IMR-90 (cell line): ENCODE data around the gene SAPCD1. TPM values are rescaled to one million over a fixed set of nuclear protein-coding genes. Genes with fewer than 3 reads are reported as not detected.

Experiments used
- ATAC-seq: fragments of 200-7000 bp; cut with Tn5 transposase; 2 replicates; pipeline ENCODE4 v1.9.1; 2020; ENCODE audit warnings: low read depth, mild to moderate bottlenecking, moderate library complexity
- BruUV-seq: library from RNA; stranded (reverse); fragments of 400-500 nt; replicated peaks from 2 replicates; lab custom pipeline; 2021; lab: Mats Ljungman, UMichigan
- CTCF ChIA-PET: fragments of 300-600 bp; formaldehyde crosslinking; extraction: SDS; loops from one replicate; lab custom pipeline; 2021; ENCODE audit warnings: antibody characterized with exemption; lab: Yijun Ruan, JAX
- POLR2A ChIA-PET: fragments of 300-600 bp; sonication (Branson Sonifier 250); formaldehyde crosslinking; loops from one replicate; lab custom pipeline; 2022; ENCODE audit warnings: antibody characterized with exemption; ENCODE audit not compliant: unreplicated experiment; lab: Charles Lee
- DNase-seq: peaks from one replicate; pipeline ENCODE4 v3.0.0; 2013
- H2AFZ ChIP-seq: replicated peaks from 2 replicates; pipeline ENCODE3; 2013; ENCODE audit warnings: low read length, mild to moderate bottlenecking; ENCODE audit not compliant: poor library complexity
- H2AK5ac ChIP-seq: 2 replicates; pipeline ENCODE4 v1.6.1; 2013; ENCODE audit warnings: low read depth, low read length, inconsistent platforms
- H2AK9ac ChIP-seq: replicated peaks from 2 replicates; pipeline ENCODE3; 2013; ENCODE audit warnings: mild to moderate bottlenecking, low read depth, low read length, moderate library complexity; ENCODE audit not compliant: poor library complexity
- H2BK120ac ChIP-seq: 2 replicates; pipeline ENCODE4 v1.6.1; 2013; ENCODE audit warnings: low read depth, low read length, inconsistent platforms
- H2BK15ac ChIP-seq: 3 replicates; pipeline ENCODE4 v1.6.1; 2013; ENCODE audit warnings: low read depth, low read length, inconsistent platforms
- H2BK20ac ChIP-seq: 2 replicates; pipeline ENCODE4 v1.6.1; 2013; ENCODE audit warnings: low read depth, mild to moderate bottlenecking, inconsistent platforms, low read length, moderate library complexity
- H2BK5ac ChIP-seq: 2 replicates; pipeline ENCODE4 v1.6.1; 2013; ENCODE audit warnings: mild to moderate bottlenecking, low read depth, low read length, inconsistent platforms; ENCODE audit not compliant: poor library complexity, severe bottlenecking
- H3K14ac ChIP-seq: replicated peaks from 2 replicates; pipeline ENCODE4 v1.6.1; 2013; ENCODE audit warnings: low read depth, low read length, inconsistent platforms
- H3K18ac ChIP-seq: 2 replicates; pipeline ENCODE4 v1.6.1; 2013; ENCODE audit warnings: low read depth, low read length, control low read depth
- H3K23ac ChIP-seq: 2 replicates; pipeline ENCODE4 v1.6.1; 2013; ENCODE audit warnings: low read depth, low read length, inconsistent platforms
- H3K27ac ChIP-seq: 2 replicates; pipeline ENCODE4 v1.5.1; 2013; ENCODE audit warnings: mild to moderate bottlenecking, control low read depth, low read length; ENCODE audit not compliant: insufficient read depth
- H3K27me3 ChIP-seq: 2 replicates; pipeline ENCODE4 v1.6.1; 2013; ENCODE audit warnings: low read length; ENCODE audit not compliant: control insufficient read depth, insufficient read depth
- H3K36me3 ChIP-seq: 2 replicates; pipeline ENCODE4 v1.6.1; 2013; ENCODE audit warnings: low read length, mixed read lengths; ENCODE audit not compliant: control insufficient read depth, insufficient read depth
- H3K4ac ChIP-seq: 2 replicates; pipeline ENCODE4 v1.6.1; 2013; ENCODE audit warnings: low read depth, low read length, inconsistent platforms
- H3K4me1 ChIP-seq: 2 replicates; pipeline ENCODE4 v1.6.1; 2013; ENCODE audit warnings: low read length, mixed read lengths; ENCODE audit not compliant: control insufficient read depth, insufficient read depth
- H3K4me2 ChIP-seq: 2 replicates; pipeline ENCODE4 v1.6.1; 2013; ENCODE audit warnings: low read depth, mild to moderate bottlenecking, control low read depth, low read length, moderate library complexity
- H3K4me3 ChIP-seq: 2 replicates; pipeline ENCODE4 v1.5.1; 2013; ENCODE audit warnings: low read depth, mild to moderate bottlenecking, control low read depth, low read length, moderate library complexity; ENCODE audit not compliant: insufficient read depth
- H3K56ac ChIP-seq: 2 replicates; pipeline ENCODE4 v1.6.1; 2013; ENCODE audit warnings: low read length, inconsistent platforms; ENCODE audit not compliant: insufficient read depth; ENCODE audit errors: extremely low read depth
- H3K79me1 ChIP-seq, 2 experiments: 2 replicates each; pipeline ENCODE4 v1.6.1; 2013; ENCODE audit warnings: low read length in 2 of 2, inconsistent platforms in 1 of 2, low read depth in 1 of 2
- H3K9ac ChIP-seq: 2 replicates; pipeline ENCODE4 v1.6.1; 2013; ENCODE audit warnings: low read depth, low read length, control low read depth
- H3K9me1 ChIP-seq: 2 replicates; pipeline ENCODE4 v1.6.1; 2013; ENCODE audit warnings: low read length, inconsistent platforms; ENCODE audit not compliant: insufficient read depth
- H3K9me3 ChIP-seq: 2 replicates; pipeline ENCODE4 v1.6.1; 2013; ENCODE audit warnings: low read length; ENCODE audit not compliant: control insufficient read depth, insufficient read depth
- H4K20me1 ChIP-seq: 2 replicates; pipeline ENCODE4 v1.6.1; 2013; ENCODE audit warnings: low read length, inconsistent platforms; ENCODE audit not compliant: insufficient read depth
- H4K5ac ChIP-seq: 2 replicates; pipeline ENCODE4 v1.6.1; 2013; ENCODE audit warnings: mild to moderate bottlenecking, low read depth, low read length, control low read depth
- H4K8ac ChIP-seq, 2 experiments: 2 replicates each; pipeline ENCODE4 v1.6.1; 2013; ENCODE audit warnings: low read depth in 2 of 2, low read length in 2 of 2, control low read depth in 1 of 2, inconsistent platforms in 1 of 2
- H4K91ac ChIP-seq: 2 replicates; pipeline ENCODE4 v1.6.1; 2013; ENCODE audit warnings: low read depth, low read length, inconsistent platforms; ENCODE audit not compliant: insufficient read depth
- BHLHE40 ChIP-seq: fragments of 150-350 bp; IDR thresholded peaks from 2 replicates; pipeline ENCODE4 v1.6.1; 2016; ENCODE audit warnings: mild to moderate bottlenecking, low read depth, low read length
- CEBPB ChIP-seq: IDR thresholded peaks from 2 replicates; pipeline ENCODE4 v1.6.1; 2012; ENCODE audit warnings: low read depth, low read length, improper control_type of control experiment
- FOS ChIP-seq: fragments of 150-350 bp; IDR thresholded peaks from 2 replicates; pipeline ENCODE4 v1.6.1; 2016; ENCODE audit warnings: low read depth, low read length
- MAFK ChIP-seq: IDR thresholded peaks from 2 replicates; pipeline ENCODE4 v1.6.1; 2012; ENCODE audit warnings: low read depth, low read length, improper control_type of control experiment
- MAZ ChIP-seq: IDR thresholded peaks from 2 replicates; pipeline ENCODE4 v1.6.1; 2012; ENCODE audit warnings: low read depth, mild to moderate bottlenecking, low read length, improper control_type of control experiment, moderate library complexity, borderline replicate concordance
- MXI1 ChIP-seq: IDR thresholded peaks from 2 replicates; pipeline ENCODE4 v1.6.1; 2012; ENCODE audit warnings: low read depth, mild to moderate bottlenecking, low read length, moderate library complexity, borderline replicate concordance
- NFE2L2 ChIP-seq: fragments of 150-350 bp; IDR thresholded peaks from 2 replicates; pipeline ENCODE4 v1.6.1; 2016; ENCODE audit warnings: low read depth, mild to moderate bottlenecking, low read length
- POLR2A ChIP-seq: IDR thresholded peaks from 2 replicates; pipeline ENCODE4 v1.6.1; 2012; ENCODE audit warnings: mild to moderate bottlenecking, low read depth, low read length
- RAD21 ChIP-seq: IDR thresholded peaks from 2 replicates; pipeline ENCODE4 v1.6.1; 2012; ENCODE audit warnings: low read length, improper control_type of control experiment
- RFX5 ChIP-seq: IDR thresholded peaks from 2 replicates; pipeline ENCODE4 v1.8.0; 2012; ENCODE audit warnings: low read depth, mild to moderate bottlenecking, low read length, moderate library complexity
- SMC3 ChIP-seq: fragments of 150-350 bp; IDR thresholded peaks from 2 replicates; pipeline ENCODE4 v1.6.1; 2016; ENCODE audit warnings: low read depth, mild to moderate bottlenecking, antibody characterized with exemption, low read length, moderate library complexity
- WGBS, 2 experiments: methylation state at CpG; one replicate each; pipeline versions ENCODE4 v1.1.5 to v1.1.7; 2013; ENCODE audit warnings: missing lambda C conversion rate in 2 of 2; ENCODE audit not compliant: insufficient read length in 1 of 2; ENCODE audit errors: extremely low coverage in 2 of 2; 5-methylcytosine and 5-hydroxymethylcytosine counted together
- dilution Hi-C: fragments of 300-500 bp; cut with HindIII; formaldehyde crosslinking; loops from one replicate; pipeline ENCODE4 v1.14.3; 2018; ENCODE audit warnings: low sequenced_read_pairs; ENCODE audit not compliant: unreplicated experiment
- in situ Hi-C: fragments of 300-500 bp; cut with MboI; formaldehyde crosslinking; loops from 3 replicates; pipeline ENCODE4 v1.14.3; 2019; ENCODE audit warnings: low sequenced_read_pairs, inconsistent platforms, mixed read lengths
- intact Hi-C: fragments of 100-400 bp; cut with micrococcal nuclease; formaldehyde crosslinking; loops from 2 replicates; pipeline ENCODE4 v1.10.0; 2022
- polyA plus RNA-seq, 3 experiments: library from polyadenylated mRNA; depleted of rRNA; stranded (reverse); fragments of >200 nt; gene quantifications; 2 replicates each; pipeline ENCODE4 v1.2.3, GENCODE V29; 2012; ENCODE audit warnings: low replicate concordance in 1 of 3
- total RNA-seq: library from RNA; depleted of rRNA; stranded (reverse); fragments of >200 nt; gene quantifications from 2 replicates; pipeline ENCODE4 v1.2.3, GENCODE V29; 2012
- TF ChIP-seq, protein P1 (sequence below): fragments of 150-350 bp; IDR thresholded peaks from 2 replicates; pipeline ENCODE4 v1.6.1; 2016; ENCODE audit warnings: low read depth, mild to moderate bottlenecking, low read length, moderate library complexity, borderline replicate concordance
- TF ChIP-seq, protein P2 (sequence below): fragments of 150-350 bp; IDR thresholded peaks from 2 replicates; pipeline ENCODE4 v1.6.1; 2017; ENCODE audit warnings: mild to moderate bottlenecking, antibody characterized with exemption, low read length, low read depth

Gene SAPCD1
- total and polyA plus RNA-seq, 2 of the 4 experiments (the other 2 are of a cell fraction) = 2.3 TPM; not detected in 1

DNA sequence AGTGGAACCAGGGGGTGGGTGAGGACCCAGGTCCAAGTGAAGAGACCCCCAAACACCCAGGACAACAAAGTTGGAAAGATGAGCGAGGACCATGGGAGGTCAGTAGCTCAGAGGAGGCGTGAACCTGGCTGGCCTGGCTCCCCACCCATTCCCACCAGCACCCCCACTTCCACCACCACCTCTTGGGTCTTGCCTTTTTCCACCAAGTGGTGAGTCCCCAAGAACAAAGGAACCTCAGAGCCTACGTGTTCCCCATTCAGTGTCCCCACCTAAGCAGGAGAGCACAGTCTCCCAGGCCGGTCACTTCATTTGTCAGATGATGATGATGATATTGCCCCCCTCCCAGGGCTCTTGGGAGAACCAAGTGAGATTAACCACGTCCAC lies 15.2 kb downstream of the SAPCD1 start:
- H3K4me3 ChIP-seq = no peak overlapping the region
- no peak overlapping the region for H2BK5ac ChIP-seq
- in situ Hi-C loops (no loop called here), dilution Hi-C loops (no loop called here), intact Hi-C loops (no loop called here)
- H4K91ac ChIP-seq = no peak overlapping the region
- no peak overlapping the region for H4K5ac ChIP-seq
- WGBS, 2 experiments = 100% methylated on average over 1 of the region's 5 CpGs; no CpG with 5 or more reads in 1 of the 2 experiments
- POLR2A ChIA-PET = no interaction called here
- no peak overlapping the region for H2AFZ ChIP-seq
- H2BK120ac ChIP-seq = no peak overlapping the region
- H3K14ac ChIP-seq = no peak overlapping the region
- peaks cover 10% of the 10 kb centered on the region for H3K4me1 ChIP-seq
- H3K9me1 ChIP-seq = 0 out of 2 replicates have a peak, but pooled peaks cover 8% of the 10 kb centered on the region
- no peak overlapping the region for H3K18ac ChIP-seq
- no peak overlapping the region for H3K56ac ChIP-seq
- H3K27ac ChIP-seq = no peak overlapping the region
- no peak overlapping the region for H3K4me2 ChIP-seq
- ATAC-seq = no peak
- 0 out of 4 replicates have a peak, but pooled peaks cover 0 to 2% of the 10 kb centered on the region in 2 experiments for H3K79me1 ChIP-seq
- no peak for DNase-seq
- TF ChIP-seq BHLHE40 (no peak), MAFK (no peak), SMC3 (no peak), RAD21 (no peak), NFE2L2 (no peak), CEBPB (no peak), POLR2A (no peak), MXI1 (no peak), FOS (no peak), RFX5 (no peak), MAZ (no peak)
- TF ChIP-seq, protein P1, sequence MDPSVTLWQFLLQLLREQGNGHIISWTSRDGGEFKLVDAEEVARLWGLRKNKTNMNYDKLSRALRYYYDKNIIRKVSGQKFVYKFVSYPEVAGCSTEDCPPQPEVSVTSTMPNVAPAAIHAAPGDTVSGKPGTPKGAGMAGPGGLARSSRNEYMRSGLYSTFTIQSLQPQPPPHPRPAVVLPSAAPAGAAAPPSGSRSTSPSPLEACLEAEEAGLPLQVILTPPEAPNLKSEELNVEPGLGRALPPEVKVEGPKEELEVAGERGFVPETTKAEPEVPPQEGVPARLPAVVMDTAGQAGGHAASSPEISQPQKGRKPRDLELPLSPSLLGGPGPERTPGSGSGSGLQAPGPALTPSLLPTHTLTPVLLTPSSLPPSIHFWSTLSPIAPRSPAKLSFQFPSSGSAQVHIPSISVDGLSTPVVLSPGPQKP = no peak
- TF ChIP-seq, protein P2, sequence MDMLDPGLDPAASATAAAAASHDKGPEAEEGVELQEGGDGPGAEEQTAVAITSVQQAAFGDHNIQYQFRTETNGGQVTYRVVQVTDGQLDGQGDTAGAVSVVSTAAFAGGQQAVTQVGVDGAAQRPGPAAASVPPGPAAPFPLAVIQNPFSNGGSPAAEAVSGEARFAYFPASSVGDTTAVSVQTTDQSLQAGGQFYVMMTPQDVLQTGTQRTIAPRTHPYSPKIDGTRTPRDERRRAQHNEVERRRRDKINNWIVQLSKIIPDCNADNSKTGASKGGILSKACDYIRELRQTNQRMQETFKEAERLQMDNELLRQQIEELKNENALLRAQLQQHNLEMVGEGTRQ = no peak
- no peaks in the 10 kb centered on the region for H3K27me3 ChIP-seq
- peak overlapping the region; percentile 19; the same call in 1 of the 2 replicates for H3K4ac ChIP-seq
- no peak overlapping the region for H3K9ac ChIP-seq
- peak overlapping the region in 1 of 2 experiments; percentile 75; a peak in 2 of 4 replicates for H4K8ac ChIP-seq
- H2AK9ac ChIP-seq = peak overlapping the region; percentile 96
- CTCF ChIA-PET = no interaction called here
- no peaks in the 10 kb centered on the region for H4K20me1 ChIP-seq
- no peak overlapping the region for H2BK20ac ChIP-seq
- H3K23ac ChIP-seq = no peak overlapping the region
- BruUV-seq = no TSS peak
- no peak overlapping the region for H2AK5ac ChIP-seq
- no peak overlapping the region for H2BK15ac ChIP-seq
- no peaks in the 10 kb centered on the region for H3K9me3 ChIP-seq
- peaks cover 45% of the 10 kb centered on the region for H3K36me3 ChIP-seq
